Neutrophil (primary cell): Measurements from ENCODE around the gene SCGB1C2.

Experiments
- H3K27ac ChIP-seq: fragments of 200-600 bp; sonication (generic); 2 replicates; pipeline ENCODE4 v1.5.1; 2016; ENCODE audit warnings: mild to moderate bottlenecking, moderate library complexity
- H3K27me3 ChIP-seq: fragments of 200-600 bp; sonication (generic); 2 replicates; pipeline ENCODE4 v1.6.0; 2016; ENCODE audit warnings: mild to moderate bottlenecking
- H3K36me3 ChIP-seq: fragments of 200-600 bp; sonication (generic); 2 replicates; pipeline ENCODE4 v1.5.1; 2017
- H3K4me1 ChIP-seq, 2 experiments: fragments of 200-600 bp in 1 of 2; sonication (generic) in 1 of 2; 1 replicate in 1 of 2; 2 replicates in 1 of 2; pipeline versions ENCODE4 v1.5.1 to v1.6.1; 2013 to 2016; ENCODE audit warnings: low read depth in 1 of 2, low read length in 1 of 2, mild to moderate bottlenecking in 1 of 2, moderate library complexity in 1 of 2; ENCODE audit not compliant: control insufficient read depth in 1 of 2, insufficient read depth in 1 of 2
- H3K4me3 ChIP-seq, 2 experiments: fragments of 200-600 bp in 1 of 2; sonication (generic) in 1 of 2; 1 replicate in 1 of 2; 2 replicates in 1 of 2; pipeline ENCODE4 v1.5.1; 2013 to 2016; ENCODE audit warnings: low read depth in 1 of 2, low read length in 1 of 2, mild to moderate bottlenecking in 1 of 2, moderate library complexity in 1 of 2
- H3K9me3 ChIP-seq: fragments of 200-600 bp; sonication (generic); 2 replicates; pipeline ENCODE4 v1.5.1; 2016
- CTCF ChIP-seq: fragments of 200-600 bp; sonication (generic); IDR thresholded peaks from 2 replicates; pipeline ENCODE4 v1.5.1; 2016; ENCODE audit warnings: antibody characterized with exemption

Gene SCGB1C2

GRCh38 chr17:173166-173911 lies 36.0 kb downstream of the SCGB1C2 start:
- no peak for TF ChIP-seq CTCF
- Histone ChIP-seq H3K36me3 (no peaks in the 10 kb centered on the region), H3K9me3 (no peaks in the 10 kb centered on the region), H3K4me1 (no peaks in the 10 kb centered on the region), H3K27me3 (peaks cover 6% of the 10 kb centered on the region), H3K4me3 (no peak overlapping the region), H3K27ac (no peak overlapping the region)

- Histone ChIP-seq H3K27ac (no peak overlapping the region), H3K4me1 (peaks cover 23 to 24% of the 10 kb centered on the region in 2 experiments), H3K36me3 (no peaks in the 10 kb centered on the region), H3K27me3 (peaks cover 41% of the 10 kb centered on the region), H3K4me3 (no peak overlapping the region), H3K9me3 (no peaks in the 10 kb centered on the region)
- no peak for TF ChIP-seq CTCF
Observed at GRCh38 chr17:177155-177554, 39.8 kb downstream of the SCGB1C2 start.

- peaks cover 29 to 30% of the 10 kb centered on the region in 2 experiments for H3K4me1 ChIP-seq
- no peak overlapping the region for H3K4me3 ChIP-seq
- H3K36me3 ChIP-seq = no peaks in the 10 kb centered on the region
- no peak overlapping the region for H3K27ac ChIP-seq
- no peak for TF ChIP-seq CTCF
- no peaks in the 10 kb centered on the region for H3K9me3 ChIP-seq
- peaks cover 46% of the 10 kb centered on the region for H3K27me3 ChIP-seq
Observed at GRCh38 chr17:177762-178161, 40.4 kb downstream of the SCGB1C2 start.

GRCh38 chr17:178292-179065 lies 41.1 kb downstream of the SCGB1C2 start:
- Histone ChIP-seq H3K36me3 (no peaks in the 10 kb centered on the region), H3K4me3 (no peak overlapping the region), H3K27ac (no peak overlapping the region), H3K27me3 (peaks cover 46% of the 10 kb centered on the region), H3K4me1 (peaks cover 36 to 37% of the 10 kb centered on the region in 2 experiments), H3K9me3 (no peaks in the 10 kb centered on the region)
- no peak for TF ChIP-seq CTCF

GRCh38 chr17:179066-179432 lies 41.7 kb downstream of the SCGB1C2 start:
- Histone ChIP-seq H3K4me1 (peaks cover 42 to 43% of the 10 kb centered on the region in 2 experiments), H3K9me3 (no peaks in the 10 kb centered on the region), H3K36me3 (no peaks in the 10 kb centered on the region), H3K4me3 (no peak overlapping the region), H3K27me3 (peaks cover 46% of the 10 kb centered on the region), H3K27ac (no peak overlapping the region)
- TF ChIP-seq CTCF = no peak
